Glomerular visceral epithelial cell (primary cell): ENCODE measurements around the gene GNA12.

Experiments used
- DNase-seq: peaks from one replicate; pipeline ENCODE4 v3.0.0-alpha.2; 2016; ENCODE audit errors: extremely low spot score

The GNA12 gene

DNA sequence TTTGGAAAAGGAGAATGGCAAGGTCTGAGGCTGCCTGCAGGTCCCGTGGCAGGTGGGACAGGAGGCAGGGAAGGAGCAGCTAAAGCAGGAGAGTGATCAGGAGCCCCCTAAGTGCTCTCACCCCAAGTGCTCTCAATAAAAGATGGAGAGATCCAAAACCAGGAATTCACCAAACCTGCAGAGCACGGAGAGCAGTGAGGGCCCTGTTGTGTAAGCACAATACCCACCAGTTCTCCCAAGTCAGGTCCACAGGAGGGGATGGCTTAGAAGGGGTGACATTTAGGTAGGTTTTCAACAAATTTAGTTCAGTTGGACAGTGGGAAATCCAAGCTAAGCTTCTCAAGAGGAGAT, 40.8 kb downstream of the GNA12 start:
- DNase-seq, result no peak

DNA sequence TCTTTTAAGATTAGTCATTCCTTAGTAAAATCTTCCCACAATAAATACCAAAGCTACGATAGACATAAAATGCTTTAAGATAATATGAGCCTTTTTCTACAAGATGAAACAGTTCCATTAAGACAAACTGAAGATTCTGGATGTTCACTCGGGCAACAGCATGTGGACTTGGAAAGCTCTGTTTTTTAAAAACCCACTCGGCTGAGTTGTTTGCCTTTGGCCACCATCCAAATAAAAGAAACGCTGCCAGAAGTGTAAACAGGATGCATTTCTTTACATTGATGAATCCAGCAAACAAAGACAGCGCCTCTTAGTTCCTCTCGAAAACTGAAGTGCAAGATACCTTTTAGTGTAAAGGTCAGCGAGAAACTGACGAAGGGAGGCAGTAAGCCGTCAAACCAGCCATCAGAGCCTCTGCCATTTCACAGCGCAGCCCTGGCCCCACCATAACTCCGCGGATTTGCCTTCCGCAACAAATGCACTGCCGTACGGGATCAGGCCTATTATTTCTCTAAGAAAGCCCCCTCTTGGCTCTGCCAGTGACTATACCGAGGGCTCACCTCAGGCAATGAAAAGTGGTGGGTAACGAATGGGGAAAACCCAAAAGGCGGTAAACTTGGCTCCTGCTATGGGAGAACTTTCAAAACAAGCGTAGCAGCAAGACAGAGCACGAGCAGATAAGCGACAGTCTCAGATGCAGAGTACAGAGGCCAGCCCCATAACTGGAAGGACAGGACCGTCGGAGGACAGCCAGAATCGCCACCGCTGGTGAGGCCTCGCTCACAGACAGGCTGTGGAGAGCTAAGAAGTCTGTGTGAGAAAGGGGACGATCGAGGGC, 41.4 kb downstream of the GNA12 start:
- DNase-seq, result no peak

DNA sequence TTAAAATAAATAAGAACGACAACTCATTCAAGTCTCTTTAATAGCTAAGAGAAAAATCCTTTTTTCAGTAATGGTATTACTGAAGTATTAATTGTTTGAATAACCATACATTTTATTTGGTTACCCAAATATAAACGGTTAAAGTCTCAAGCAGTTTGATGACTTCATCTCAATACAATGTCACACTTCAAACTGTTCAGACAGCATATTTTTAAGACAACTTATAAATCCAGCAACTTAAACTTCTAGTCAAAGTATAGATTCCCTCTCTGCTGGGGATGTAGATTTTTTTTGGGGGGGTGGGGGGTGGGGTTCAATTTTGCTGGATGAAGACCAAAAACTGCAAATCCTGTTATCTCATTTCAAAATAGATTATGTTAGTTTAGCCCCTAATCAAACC, 42.0 kb downstream of the GNA12 start:
- DNase-seq, result peak; percentile 31

DNA sequence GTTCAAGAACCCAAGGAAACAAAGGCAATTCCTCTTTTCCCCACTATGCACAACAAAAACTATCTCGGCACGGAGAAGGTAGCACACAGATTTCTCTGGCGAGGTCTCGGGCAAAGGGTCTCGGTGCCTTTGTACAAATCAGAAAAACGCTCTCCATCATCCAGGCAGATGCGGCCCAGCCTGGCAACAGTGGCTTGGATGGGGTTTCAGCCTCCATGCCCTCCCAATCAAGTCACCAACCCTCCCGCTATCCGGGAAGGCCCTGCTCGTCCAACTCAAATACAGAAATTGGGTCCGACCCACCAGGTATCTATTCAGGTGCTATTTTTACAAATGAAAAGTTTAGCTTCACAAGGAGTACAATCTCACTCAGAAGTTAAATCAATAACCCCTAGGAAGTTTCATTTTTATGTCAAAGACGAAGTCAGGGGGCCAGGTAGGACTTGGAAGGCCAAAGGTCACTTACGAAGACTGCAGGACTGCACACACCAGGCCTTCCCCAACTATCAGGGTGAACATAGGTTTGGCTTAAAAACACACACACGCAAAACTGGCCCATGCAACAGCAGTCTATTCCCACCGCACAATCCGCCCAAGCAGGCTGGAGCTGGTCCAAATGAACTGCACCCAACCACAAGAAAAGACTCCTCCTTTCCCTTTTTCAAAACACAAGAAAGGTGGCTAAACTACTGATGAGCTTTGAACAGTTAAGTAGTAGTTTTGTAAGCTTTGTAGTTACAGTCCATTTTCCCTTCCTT, 43.0 kb downstream of the GNA12 start:
- DNase-seq, result peak; percentile 76

DNA sequence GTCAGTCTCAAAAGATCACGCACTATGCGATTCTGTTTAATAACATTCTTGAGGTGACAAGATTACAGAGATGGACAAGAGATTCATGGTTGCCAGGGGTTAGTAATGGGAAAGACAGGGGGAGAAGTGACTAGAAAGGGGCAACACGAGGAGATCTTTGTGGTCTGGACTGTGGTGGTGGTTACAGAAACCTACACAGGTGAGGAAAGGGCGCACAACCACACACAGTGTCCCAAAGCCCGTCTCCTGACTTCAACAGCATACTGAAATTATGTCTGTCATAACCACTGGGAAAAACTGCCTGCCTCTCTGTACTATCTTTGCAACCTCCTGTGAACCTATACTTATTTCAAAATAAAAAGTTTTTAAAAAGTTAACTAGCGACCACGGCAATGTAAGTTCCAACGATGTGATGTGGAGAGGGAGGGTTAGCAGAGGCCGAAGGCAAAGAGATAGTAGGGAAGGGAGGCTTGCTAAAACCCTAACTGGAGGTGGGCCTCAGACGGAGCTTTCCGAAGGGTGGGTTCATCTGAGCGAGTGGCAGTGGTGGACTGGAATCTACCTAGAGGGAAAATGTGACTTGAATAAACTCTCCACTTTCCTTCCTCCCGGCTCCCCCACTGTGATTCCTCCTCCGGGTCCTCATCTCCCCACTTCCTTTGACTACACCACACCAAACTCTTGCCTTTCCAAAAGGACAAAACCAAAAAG, 43.7 kb downstream of the GNA12 start:
- no peak for DNase-seq

DNA sequence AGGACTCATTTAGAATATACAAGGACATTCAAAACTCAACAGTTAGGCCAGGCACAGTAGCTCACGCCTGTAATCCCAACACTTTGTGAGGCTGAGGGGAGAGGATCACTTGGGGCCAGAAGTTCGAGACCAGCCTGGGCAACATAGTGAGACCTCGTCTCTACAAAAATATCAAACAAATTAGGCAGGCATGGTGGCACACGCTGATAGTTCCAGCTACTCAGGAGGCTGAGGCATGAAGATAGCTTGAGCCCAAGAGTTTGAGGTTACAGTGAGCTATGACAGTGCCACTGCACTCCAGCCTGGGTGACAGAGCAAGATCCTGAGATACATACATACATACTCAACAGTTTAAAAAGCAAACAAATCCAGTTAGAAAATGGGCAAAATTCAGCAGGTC, 44.9 kb downstream of the GNA12 start:
- DNase-seq, result no peak

DNA sequence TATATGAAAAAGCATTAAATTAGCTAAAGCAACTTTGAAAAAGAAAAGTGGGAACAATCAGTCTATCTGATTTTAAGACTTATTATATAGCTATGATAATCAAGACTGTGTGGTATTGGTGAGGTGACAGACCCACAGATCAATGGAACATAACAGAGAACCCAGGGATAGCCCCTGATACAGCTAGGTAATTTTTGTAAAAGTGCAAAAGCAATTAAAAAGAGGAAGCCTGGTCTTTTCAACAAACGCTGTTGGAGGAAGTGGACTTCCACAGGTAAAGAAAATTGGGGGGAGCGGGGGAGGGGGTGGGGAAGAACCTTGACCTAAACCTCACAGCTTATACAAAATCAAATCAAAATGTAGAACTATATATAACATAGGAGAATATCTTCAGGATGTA, 45.4 kb downstream of the GNA12 start:
- DNase-seq, result no peak

DNA sequence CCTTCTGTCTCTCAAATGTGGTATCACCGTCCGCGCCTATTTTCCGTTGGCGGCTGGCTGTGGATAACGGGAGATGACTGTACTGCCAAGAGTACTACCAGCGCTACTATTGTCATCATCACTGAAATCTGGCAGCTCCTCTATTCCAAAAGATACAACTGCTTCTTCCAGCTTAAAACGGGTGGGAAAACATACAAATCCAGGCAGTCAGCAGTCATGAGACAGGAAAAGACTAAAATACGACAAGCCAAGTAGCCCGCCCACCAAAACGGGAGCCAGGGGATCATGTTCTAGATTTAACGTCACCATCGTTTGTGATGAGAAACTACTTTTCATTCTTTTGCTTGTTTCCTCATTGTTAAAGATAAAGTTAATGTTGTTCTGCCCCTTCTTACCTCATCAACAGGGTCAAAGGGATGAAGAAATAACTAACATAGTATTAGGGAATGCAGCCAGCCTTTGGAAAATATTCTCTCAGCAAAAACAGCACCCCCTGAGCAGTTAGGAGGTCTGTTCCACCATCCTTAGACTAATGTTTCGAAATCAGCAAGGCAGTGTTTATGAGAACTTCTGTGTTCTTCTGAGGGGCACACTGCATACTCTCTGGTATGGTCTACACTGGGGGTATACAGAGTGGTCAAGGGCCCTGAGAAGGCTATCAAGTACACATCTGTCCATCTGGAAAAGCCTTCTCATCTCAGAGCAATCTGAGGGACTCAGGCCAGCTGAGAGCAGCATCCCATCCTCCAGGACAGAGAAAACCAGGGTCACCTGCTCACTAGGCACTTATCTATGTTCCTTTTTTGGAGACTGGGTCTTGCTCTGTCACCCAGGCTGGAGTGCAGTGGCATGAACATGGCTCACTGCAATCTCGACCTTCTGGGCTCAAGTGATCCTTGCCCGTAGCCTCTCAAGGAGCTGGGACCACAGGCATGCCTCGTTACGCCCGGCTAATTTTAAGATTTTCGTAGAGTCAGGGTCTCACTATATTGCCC, 47.5 kb downstream of the GNA12 start:
- DNase-seq, result no peak

DNA sequence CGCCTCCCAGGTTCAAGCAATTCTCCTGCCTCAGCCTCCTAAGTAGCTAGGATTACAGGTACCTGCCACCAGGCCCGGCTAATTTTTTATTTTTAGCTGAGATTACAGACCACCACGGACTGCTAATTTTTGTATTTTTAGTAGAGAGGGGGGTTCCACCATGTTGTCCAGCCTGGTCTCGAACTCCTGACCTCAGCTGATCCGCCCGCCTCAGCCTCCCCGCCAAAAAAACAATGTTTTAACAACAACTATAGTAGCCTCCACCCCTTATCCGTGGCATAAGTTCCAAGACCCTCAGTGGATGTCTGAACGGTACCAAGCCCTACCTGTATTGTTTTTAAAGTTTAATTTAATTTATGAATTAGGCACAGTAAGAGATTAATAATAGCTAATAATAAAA, 48.2 kb downstream of the GNA12 start:
- no peak for DNase-seq

DNA sequence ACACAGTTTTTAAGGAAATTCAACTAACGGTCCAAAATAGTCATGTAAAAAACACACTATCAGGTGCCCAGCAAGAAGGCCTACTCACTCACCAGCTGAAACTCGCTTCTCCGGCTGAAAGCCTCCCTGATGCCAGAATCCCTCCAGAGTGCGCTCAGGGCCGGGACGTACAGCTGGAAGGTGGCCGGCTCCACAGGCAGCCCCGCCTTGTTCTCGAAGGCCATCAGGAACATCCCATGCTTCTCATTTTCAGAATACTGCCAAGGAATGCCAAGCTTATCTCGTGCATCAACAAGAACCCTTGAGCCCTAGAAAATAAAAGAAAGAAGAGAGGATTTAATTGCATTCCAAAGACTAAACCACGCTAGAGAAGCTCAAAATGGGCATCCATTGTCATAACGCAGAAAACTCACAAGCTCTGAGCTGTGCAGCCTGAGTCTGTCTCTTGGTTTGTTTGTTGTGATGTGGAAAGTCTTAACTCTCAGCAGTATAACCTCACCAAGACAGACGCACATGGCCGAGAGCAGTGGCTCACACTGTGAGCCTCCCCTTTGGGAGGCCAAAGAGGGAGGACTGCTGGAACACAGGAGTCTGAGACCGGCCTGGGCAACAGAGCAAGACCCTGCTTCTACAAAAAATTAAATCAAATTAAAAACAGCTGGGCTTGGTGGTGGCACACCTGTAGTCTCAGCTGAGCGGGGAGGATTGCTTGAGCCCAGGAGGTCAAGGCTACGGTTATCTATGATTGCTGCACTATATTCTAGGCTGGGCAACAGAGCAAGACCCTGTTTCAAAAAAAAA, 49.1 kb downstream of the GNA12 start:
- DNase-seq, result no peak

DNA sequence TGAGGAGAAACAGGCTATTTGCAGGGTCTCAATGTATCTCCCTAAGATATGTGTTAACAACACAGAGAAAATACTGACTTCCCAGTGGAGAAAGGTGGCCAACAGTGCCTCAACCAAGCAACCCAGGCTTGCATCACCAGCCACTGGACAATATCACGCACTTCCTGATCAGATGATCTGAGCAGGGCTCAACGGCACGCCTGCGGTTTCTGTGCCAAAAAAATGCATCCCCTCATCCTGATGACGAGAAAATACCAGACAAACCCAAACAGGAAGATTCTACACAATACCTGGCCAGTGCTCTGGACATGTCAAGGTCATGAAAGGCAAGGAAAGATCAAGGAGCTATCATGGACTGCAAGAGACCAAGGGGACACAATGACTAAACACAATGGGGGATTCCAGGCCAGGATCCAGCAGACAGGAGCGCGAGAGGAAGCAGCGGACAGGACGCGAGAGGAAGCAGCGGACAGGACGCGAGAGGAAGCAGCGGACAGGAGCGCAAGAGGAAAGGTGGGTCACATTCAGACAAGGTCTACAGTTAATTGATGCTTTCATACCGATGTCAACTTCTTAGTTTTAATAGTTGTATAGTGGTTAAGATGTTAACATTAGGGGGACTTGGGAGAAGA, 51.1 kb downstream of the GNA12 start:
- DNase-seq, result no peak

DNA sequence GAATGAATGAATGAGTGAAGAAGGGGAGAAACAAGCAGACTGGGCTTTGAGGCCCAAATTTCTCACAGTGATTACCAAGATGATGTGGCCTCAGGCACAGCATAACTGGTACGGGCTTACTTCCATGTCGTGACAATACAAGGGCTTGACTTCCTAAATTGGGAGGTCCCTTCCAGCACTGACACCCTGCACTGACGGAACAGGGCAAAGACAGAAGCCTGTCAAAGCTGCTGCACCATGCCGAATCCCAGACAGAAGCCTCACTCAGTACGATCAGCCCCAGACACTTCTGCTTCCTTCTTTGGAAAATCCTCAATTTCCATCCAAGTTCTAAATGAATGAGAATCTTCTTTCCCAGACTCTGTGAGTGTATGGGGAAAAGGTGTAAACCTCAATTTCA, 51.9 kb downstream of the GNA12 start:
- no peak for DNase-seq

DNA sequence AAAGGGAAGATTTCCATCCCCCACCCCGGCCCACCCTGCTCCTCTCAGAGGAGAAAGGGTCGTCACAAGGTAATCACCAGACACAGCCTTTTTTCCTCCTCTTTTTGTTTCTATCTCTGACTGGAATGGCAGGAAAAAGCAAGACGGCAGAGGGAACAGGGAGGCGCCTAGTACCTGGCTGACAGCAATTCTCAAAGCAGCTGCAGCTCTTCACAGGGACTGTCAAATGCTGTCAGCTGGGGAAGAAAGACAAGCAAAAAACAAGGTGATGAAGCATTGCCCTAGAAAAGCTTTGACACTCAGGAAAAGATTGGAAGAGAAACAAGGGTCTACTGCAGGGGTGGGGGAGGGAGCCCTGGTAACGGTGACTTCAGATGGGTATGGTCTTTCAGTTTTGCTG, 52.7 kb downstream of the GNA12 start:
- no peak for DNase-seq

DNA sequence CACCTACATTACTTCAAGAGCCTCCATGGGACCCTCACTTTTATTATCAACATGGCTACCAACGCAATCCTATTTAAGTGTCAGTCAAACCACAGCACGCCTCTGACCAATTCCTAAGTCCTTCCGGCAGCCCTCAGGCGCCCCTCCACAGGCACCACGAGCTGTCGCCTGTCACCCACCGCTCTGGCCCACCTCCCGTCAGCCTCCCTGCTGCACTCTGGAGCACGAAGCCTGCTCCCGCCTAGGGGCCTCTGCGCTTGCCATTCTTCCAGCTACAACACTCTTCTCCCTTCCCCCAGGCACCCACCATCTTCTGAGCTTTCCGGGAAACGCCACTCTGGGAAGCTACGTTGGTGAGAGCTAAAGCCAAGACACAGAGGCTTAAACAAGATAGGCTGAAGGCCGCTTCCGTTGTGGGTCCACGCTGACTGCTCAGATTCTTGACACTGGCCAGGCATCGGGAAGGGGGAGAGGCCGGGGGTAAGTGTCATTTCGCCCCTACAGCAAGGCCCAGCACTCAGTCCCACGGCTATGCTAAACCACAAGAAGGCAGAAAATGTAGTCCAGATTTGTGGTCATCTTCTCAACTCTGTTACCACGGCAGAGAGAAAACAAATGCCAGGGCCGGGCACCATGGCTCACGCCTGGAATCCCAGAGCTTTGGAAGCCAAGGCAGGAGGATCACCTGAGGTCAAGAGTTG, 56.7 kb downstream of the GNA12 start:
- peak; percentile 79 for DNase-seq

DNA sequence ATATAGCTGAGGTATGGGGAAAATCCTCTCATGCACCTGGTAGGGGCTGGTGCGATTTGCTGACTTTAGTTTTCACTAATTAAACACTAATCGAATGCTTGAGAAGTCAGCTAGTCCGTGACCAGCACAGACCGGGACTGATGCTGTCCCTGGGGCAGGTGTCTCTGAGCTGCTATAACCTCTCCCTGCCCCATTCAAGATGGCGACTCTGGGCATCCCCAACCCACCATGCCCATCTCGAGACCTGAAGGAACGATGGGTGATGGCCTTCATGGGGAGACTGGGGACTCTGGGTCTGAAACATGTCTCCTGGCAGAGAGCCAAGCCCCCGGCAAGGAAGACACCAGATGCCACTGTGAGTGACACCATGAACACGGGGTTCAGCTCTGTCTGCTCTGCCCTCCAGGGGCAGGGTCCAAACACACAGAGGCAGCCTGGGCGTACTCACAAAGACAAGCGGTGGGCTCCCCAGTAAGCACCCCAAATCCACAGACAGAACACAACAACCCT, 57.4 kb downstream of the GNA12 start:
- no peak for DNase-seq

DNA sequence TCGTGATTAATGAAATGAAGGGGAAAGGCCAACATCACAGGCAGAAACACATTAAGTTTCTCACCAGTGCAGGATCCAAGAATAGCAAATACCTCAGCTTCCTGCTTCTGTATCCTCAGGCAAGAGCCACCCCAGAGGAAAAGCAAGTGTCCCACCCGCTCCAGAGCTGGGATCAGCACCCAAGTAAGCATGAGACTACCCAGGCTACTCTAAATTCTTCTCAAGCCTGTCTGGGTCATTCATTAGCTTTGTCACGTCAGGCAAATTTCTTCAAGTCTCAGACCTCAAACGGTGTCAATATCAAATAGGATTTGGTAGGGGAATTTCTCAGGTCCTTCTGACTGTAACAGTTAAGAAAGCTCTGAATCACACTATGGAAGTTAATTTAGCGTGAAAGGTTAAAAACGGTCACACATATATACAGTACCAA, 59.0 kb downstream of the GNA12 start:
- peak; percentile 96 for DNase-seq

DNA sequence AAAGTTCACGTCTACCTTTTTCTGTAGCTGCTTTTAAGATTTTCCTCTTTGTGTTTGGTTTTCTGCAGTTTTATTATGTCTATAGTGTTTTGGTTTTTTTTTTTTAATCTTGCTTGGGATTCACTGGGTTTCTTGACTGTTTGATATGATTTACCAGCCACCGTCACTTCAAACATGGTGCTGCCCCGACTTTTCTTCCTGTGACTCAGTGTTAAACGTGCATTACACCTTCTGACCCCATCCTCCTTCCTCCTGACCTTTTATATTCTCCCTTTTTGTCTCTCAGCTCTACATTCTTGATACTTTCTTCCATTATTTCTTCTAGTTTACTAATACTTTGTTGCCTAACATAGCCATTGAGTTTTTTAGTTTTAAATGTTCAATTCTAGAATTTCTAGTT, 61.5 kb downstream of the GNA12 start:
- no peak for DNase-seq

DNA sequence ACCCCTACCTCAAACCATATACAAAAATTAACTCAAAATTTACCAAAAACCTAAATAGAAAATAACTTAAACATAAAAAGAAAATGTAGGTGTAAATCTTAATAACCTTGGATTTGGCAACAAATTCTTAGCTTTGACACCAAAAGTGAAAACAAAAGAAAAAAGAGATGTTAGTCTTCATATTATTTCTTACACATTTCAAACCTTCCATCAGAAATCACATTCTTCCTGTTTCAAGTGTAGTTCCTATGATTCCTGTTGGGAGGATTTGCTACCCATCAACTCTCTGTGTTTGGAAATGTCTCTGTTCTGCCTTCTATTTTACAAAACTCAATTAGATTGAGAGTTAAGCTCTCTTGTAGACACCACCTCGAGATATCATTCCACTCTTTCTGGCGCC, 62.0 kb downstream of the GNA12 start:
- no peak for DNase-seq

DNA sequence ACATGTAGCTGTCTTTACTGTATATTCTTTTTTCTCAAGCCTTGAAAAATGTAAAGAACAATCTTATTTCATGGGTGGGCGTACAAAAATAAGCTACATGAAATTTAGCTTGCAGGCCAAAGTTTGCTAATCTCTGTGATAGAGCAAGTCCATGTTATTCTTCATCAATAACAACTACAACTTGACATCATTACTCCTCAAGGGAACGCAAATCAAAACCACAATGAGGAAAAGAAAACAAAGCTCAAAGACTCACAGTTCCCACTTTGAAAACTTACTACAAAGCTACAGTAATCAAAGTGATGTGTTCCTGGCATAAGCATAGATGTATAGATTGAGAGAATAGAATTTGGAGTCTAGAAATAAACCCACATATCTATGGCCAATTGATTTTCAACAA, 62.5 kb downstream of the GNA12 start:
- no peak for DNase-seq
